HG03159 (cell line): ENCODE results near the gene SHC1.

Source experiments
- ATAC-seq: cut with Tn5 transposase; IDR thresholded peaks from one replicate; pipeline ENCODE4 v1.9.1; 2021; ENCODE audit warnings: mild to moderate bottlenecking, moderate library complexity; ENCODE audit not compliant: unreplicated experiment

The SHC1 gene

GRCh38 chr1:155009221-155009711 is 38.7 kb upstream of the SHC1 start:
- ATAC-seq: no peak

- no peak for ATAC-seq
Measured at GRCh38 chr1:155008015-155008941, 37.7 kb upstream of the SHC1 start.

GRCh38 chr1:155007251-155007828 is 36.8 kb upstream of the SHC1 start:
- no peak for ATAC-seq

GRCh38 chr1:155006601-155007101 is 36.1 kb upstream of the SHC1 start:
- ATAC-seq: no peak

- no peak for ATAC-seq
Measured at GRCh38 chr1:155005076-155006011, 34.8 kb upstream of the SHC1 start.

- no peak for ATAC-seq
Measured at GRCh38 chr1:155004352-155005075, 34.0 kb upstream of the SHC1 start.

GRCh38 chr1:155003766-155004351 is 33.3 kb upstream of the SHC1 start:
- ATAC-seq: no peak

GRCh38 chr1:155003227-155003765 is 32.7 kb upstream of the SHC1 start:
- no peak for ATAC-seq

- peak; percentile 3 for ATAC-seq
Measured at GRCh38 chr1:155002464-155003226, 32.1 kb upstream of the SHC1 start, which contains the start of gene ZBTB7B. ZBTB7B (plus strand) TSS chr1:155002802; CDS start chr1:155014661, 11,859 bp downstream.

- ATAC-seq: peak; percentile 58
Measured at GRCh38 chr1:155001675-155002463, 31.3 kb upstream of the SHC1 start.

GRCh38 chr1:155001425-155001674 is 30.8 kb upstream of the SHC1 start:
- no peak for ATAC-seq

- peak; percentile 44 for ATAC-seq
Measured at GRCh38 chr1:155000726-155001424, 30.3 kb upstream of the SHC1 start.

GRCh38 chr1:155000411-155000725 is 29.8 kb upstream of the SHC1 start:
- no peak for ATAC-seq

- no peak for ATAC-seq
Measured at GRCh38 chr1:154999571-155000410, 29.2 kb upstream of the SHC1 start.

- no peak for ATAC-seq
Measured at GRCh38 chr1:154998818-154999570, 28.4 kb upstream of the SHC1 start.

- ATAC-seq: no peak
Measured at GRCh38 chr1:154998201-154998780, 27.7 kb upstream of the SHC1 start.
